ENCODE results near the gene C19orf38.

- no peak for TF ChIP-seq CTCF (conservative IDR thresholded peaks at IDR 0.05)
- no peak for TF ChIP-seq ZFX (IDR thresholded peaks at IDR 0.05)
Observed at GRCh38 chr19:10896851-10897526, 48.8 kb downstream of the C19orf38 start.
